Activated CD4-positive, alpha-beta T cell treated with anti-CD3 and anti-CD28 coated beads for 24 hours (primary cell): ENCODE results near the gene LRRC49.
"Not testable (repeated sequence)": the region's sequence is repeated elsewhere in the genome, so short reads cannot be mapped to it uniquely, and the experiment has no call there.

Experiments
- DNase-seq, 2 donors: peaks; one replicate each; pipeline ENCODE4 v3.0.0-alpha.2; 2020; ENCODE audit warnings: low read depth in 2 of 2

The LRRC49 gene

GRCh38 chr15:70923311-70924080, 30.9 kb downstream of the LRRC49 start:
- DNase-seq = no peak

GRCh38 chr15:70926914-70927313, 34.3 kb downstream of the LRRC49 start:
- not testable (repeated sequence) for DNase-seq

- no peak for DNase-seq
Observed at GRCh38 chr15:70931821-70932220, 39.2 kb downstream of the LRRC49 start.

- DNase-seq = no peak
Observed at GRCh38 chr15:70932397-70932796, 39.8 kb downstream of the LRRC49 start.

GRCh38 chr15:70933411-70933810, 40.8 kb downstream of the LRRC49 start:
- no peak for DNase-seq

- DNase-seq = no peak
Observed at GRCh38 chr15:70935631-70936030, 43.0 kb downstream of the LRRC49 start.

- no peak for DNase-seq
Observed at GRCh38 chr15:70936326-70936725, 43.7 kb downstream of the LRRC49 start.

- not testable (repeated sequence) for DNase-seq
Observed at GRCh38 chr15:70943285-70943684, 50.7 kb downstream of the LRRC49 start.

- DNase-seq = no peak
Observed at GRCh38 chr15:70947351-70948335, 55.0 kb downstream of the LRRC49 start.

- DNase-seq = no peak
Observed at GRCh38 chr15:70950953-70951352, 58.3 kb downstream of the LRRC49 start.

GRCh38 chr15:70954171-70954570, 61.5 kb downstream of the LRRC49 start:
- DNase-seq = no peak

GRCh38 chr15:70954733-70955132, 62.1 kb downstream of the LRRC49 start:
- DNase-seq = no peak

- no peak for DNase-seq
Observed at GRCh38 chr15:70955151-70955550, 62.5 kb downstream of the LRRC49 start.

- DNase-seq = no peak
Observed at GRCh38 chr15:70956201-70956995, 63.8 kb downstream of the LRRC49 start.

- no peak for DNase-seq
Observed at GRCh38 chr15:70962084-70962483, 69.5 kb downstream of the LRRC49 start.

- DNase-seq = no peak
Observed at GRCh38 chr15:70963199-70963598, 70.6 kb downstream of the LRRC49 start.

GRCh38 chr15:70964058-70964457, 71.4 kb downstream of the LRRC49 start:
- DNase-seq = no peak

GRCh38 chr15:70964686-70965085, 72.1 kb downstream of the LRRC49 start:
- DNase-seq = no peak

- DNase-seq = no peak
Observed at GRCh38 chr15:70967646-70968045, 75.0 kb downstream of the LRRC49 start.

GRCh38 chr15:70974004-70974832, 81.6 kb downstream of the LRRC49 start:
- no peak for DNase-seq

GRCh38 chr15:70976851-70977250, 84.2 kb downstream of the LRRC49 start:
- no peak for DNase-seq
